Measurements from ENCODE around the gene KCNQ4.

Gene KCNQ4

DNA sequence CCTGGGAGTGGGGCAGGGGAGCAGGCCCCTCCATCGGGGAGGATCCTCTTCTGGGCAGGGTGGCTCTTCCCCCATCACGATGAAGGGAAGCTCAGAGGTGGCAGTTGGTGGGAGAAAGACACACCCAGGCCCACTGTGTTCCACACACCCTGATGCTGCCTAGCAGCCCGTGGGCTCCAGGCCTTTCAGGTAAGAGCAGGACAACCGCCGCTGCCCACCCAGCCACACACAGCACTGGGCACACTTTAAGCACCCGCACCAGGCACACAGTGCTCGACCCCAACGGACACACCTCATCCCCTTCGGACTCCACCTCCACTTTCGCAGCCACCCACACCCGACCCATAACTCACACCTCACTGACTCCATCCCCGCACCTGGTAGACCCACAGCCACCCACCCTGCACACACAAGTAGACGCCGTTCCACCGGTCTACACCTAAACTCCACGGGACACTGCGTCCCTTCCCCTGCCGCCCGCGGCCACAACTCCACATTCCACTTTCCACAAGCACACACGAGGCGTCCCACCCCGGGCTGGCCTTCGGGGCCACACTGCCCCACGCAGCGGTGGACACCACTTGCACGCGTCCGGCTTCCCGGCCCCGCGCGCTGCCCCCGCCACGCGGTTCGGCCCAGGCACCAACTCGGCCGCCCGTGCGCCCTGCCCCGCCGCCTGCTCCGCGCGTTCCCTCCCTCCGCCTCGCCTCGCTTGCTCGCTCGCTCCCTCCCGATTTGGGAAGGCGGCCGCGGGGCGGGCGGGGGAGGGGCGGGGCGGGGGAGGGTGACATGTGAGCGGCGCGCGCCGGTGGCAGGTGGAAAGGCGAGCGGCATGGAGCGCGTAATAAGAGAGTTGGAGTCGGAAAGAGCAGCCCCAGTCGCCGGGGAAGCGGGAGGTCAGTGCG, at the start of gene KCNQ4:
Gene KCNQ4, plus strand, starts transcription at position 787 of the 905 bp plus-strand sequence. CDS start 307 bp downstream, outside the sequence.
- peak in 7 of 56 donors; percentile 7 to 43 (median 37) for DNase-seq

- no peak for DNase-seq
Measured at GRCh38 chr1:40734882-40735628, 48.5 kb upstream of the KCNQ4 start.

- peak in 8 of 56 donors; percentile 1 to 34 (median 20) for DNase-seq
Measured at GRCh38 chr1:40736085-40736531, 47.5 kb upstream of the KCNQ4 start.

DNA sequence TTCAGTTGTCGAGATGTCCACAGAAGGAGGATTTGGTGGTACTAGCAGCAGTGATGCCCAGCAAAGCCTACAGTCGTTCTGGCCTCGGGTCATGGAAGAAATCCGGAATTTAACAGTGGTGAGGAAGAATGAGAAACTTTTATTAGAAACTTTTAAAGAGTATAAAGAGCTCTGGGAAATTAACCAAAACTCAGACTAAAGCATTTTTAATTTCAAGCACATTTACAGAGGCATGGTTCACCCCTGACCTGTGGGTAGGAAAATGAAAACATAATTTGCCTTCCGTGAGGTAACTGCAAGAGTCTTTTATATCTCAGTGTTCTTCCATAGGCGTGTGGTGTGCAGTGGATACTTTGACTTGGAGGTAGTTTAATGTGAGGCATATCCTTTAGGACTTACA, 44.8 kb upstream of the KCNQ4 start:
- DNase-seq, result no peak

- no peak for DNase-seq
Measured at GRCh38 chr1:40739455-40740008, 44.1 kb upstream of the KCNQ4 start.

DNA sequence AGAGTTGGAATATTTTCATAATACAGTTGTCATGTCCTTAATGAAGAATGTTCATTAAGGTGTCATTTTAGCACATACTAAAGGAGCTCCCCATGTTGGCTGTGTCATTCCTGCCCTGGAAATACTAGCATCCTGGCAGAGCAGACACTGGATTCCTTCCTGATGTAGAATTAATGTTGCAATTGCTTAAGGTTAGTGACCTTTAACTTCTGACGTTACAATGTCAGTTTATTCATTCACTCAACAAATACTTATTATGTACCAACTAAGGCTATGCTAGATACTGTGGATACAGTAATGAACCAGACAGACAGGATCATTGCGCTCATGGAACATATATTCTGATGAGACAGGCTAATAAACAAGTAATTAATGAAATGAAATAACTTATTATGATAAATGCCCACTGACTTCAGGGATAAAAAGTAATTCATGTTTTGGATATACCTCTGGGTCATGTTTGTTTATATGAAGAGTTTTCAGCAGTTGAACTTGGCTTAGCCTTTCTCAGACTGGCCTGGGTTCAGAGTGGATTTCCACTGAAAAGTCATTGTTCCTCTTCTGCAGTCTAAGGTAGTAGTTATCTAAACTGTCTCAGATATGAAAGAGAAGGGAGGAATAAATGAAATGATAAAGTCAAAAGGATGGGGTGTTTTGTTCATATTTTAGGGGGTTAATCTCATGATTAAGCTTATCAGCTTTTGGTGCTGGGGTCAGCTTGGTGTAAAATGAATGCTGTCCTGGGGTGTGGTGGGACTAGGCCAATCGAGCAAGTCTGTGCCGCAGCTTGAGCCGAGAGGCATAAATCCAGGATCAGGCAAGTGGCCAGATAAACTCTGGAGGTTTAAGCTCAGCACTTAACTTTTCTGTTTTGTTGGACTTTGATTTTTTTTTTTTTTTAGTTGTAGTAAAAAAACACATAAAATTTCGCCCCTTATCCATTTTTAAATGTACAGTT, 43.3 kb upstream of the KCNQ4 start:
- no peak for DNase-seq

- DNase-seq, result no peak
Measured at GRCh38 chr1:40740997-40741736, 42.4 kb upstream of the KCNQ4 start.

- DNase-seq, result no peak
Measured at GRCh38 chr1:40742363-40743061, 41.1 kb upstream of the KCNQ4 start.

DNA sequence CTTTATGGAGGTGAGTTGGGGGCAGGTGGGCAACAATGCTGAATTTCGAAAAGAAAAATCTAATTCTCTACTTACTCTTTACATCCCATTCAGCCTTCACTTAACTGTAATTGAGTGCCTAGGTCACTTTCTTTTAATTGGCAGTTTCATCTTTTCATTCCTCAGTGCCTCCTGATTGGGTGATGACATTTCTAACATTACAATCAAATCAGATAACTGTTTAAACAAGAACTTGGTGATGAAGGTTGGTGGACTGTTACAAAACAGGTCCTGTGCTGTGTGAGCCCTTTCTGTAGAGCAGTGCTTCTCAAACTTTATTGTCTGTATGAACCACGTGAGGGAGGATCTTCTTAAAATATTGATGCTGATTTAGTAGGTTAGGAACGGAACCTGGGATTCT, 40.1 kb upstream of the KCNQ4 start:
- no peak for DNase-seq

GRCh38 chr1:40743860-40744259, 39.7 kb upstream of the KCNQ4 start:
- no peak for DNase-seq

GRCh38 chr1:40745176-40745575, 38.4 kb upstream of the KCNQ4 start:
- no peak for DNase-seq

DNA sequence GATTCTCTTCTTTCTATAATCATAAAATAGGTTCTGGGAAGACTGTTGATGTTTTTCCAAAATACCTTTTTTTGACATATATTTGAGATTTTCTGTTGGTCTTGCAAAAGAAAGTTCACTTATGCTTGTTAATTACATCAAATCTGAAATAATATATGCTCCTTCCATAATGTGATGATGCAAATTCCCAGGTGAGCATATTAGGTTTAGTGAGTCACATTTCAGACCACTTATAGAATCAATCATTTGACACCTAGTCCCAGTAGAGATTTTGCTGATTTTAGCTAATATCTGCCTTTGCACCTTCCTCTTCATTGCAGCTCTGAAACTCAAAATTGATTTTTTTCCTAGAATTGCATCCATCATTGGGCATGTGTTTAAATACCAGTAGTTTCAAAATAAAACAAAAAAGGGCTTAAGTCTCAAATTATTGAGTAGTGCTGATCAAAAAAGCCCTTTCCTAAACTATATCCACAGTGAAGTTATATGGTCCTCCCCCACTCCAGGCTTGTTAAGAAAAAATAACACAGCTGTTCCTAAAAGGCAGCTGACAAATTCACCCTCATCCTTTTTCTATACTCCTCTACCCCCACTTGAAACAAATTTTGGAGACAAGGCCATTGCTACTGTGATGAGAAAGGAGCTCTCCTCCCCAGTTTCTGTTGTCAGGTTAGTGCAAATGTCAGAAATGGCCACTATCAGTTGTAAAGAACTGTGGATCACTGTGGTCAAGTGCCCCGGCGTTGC, 37.1 kb upstream of the KCNQ4 start:
- DNase-seq, result no peak

- no peak for DNase-seq
Measured at GRCh38 chr1:40748841-40749718, 34.5 kb upstream of the KCNQ4 start.

- no peak for DNase-seq
Measured at GRCh38 chr1:40749817-40750216, 33.8 kb upstream of the KCNQ4 start.

DNA sequence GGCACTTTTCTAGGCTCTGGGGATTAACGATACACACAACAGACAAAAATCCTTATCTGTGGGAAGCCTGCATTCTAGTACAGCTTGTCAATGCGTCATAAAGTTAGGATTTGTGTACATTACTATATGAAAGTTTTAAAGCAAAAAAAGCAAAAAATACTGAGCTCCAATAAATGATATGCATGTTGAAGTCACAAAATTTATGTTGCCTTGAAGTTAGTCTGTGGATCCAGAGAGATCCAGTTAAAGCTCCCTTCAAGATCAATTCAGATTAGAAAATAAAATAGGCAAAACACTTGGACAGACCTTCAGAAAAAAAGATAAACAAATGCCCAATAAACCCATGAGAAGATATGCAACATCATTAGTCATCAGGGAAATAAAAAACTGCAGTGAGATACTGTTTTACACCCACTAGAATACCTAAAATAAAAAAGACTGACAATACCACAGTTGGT, 33.1 kb upstream of the KCNQ4 start:
- DNase-seq, result no peak

DNA sequence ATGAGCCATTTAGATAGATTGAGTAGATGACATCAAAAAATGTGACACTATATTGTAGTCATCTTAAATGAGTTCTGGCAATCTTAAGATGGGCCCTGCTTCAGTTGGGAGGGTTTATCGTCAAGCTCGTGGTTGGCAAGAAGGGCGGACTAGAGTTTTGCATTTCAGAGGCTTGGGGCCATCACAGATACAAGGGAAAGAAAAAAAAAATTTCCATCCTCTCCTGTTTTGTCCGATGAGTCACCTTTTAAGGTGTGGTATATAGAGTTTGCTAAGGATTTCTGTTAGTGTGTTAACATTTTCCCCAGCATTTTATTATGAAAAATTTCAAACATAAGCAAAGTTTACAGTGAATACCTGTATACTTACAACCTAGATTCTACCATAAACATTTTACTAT, 31.8 kb upstream of the KCNQ4 start:
- no peak for DNase-seq

DNA sequence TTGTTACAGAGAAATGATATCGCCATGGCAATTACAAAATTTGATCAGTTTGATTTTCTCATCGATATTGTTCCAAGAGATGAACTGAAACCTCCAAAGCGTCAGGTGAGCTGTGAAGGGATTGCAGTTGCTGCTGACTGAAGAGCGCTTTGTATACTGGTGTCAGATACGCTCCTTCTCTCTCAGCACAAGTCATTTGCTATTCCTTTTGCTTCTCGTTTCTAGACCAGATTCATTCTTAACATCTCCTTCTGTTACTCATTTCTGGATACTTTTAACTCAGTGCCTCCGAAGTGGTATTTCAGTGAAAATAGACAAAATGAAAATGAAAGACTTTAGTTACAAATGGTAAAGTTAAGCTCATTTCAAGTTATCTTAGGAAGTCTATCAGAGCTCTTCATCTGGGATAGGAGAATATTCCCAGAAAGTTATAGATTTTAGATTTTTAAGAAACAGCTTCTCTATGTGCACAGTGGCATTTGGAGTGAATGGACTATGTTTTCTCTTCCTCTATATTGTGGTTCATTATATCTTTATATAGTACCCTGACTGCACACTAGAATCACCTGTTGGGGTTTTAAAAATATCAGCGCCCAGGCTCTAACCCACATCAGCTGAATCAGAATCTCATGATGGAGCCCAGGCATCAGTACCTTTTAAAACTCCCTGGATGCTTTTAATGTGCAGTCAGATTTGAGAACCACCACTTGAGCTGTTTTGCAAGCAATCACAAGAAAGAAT, 30.3 kb upstream of the KCNQ4 start:
- DNase-seq, result no peak
